Neural cell (in vitro differentiated cells): ENCODE measurements around the gene TMEM132C. TPM values are rescaled to one million over a fixed set of nuclear protein-coding genes. Genes with fewer than 3 reads are reported as not detected.

Source experiments
- H2AFZ ChIP-seq: fragments of 200-600, 300-800 bp; sonication (generic), shearing (Covaris generic); 2 replicates; pipeline ENCODE4 v1.6.0; 2014; ENCODE audit warnings: low read depth, mild to moderate bottlenecking, antibody characterized with exemption, low read length, moderate library complexity
- H3F3A ChIP-seq: fragments of 200-600 bp; shearing (Covaris generic); 2 replicates; pipeline ENCODE4 v1.6.1; 2016; ENCODE audit warnings: mild to moderate bottlenecking, moderate library complexity, mixed read lengths, antibody characterized with exemption, low read length; ENCODE audit not compliant: insufficient read depth, poor library complexity, severe bottlenecking
- H3K27ac ChIP-seq: fragments of 200-600, 300-800 bp; sonication (generic), shearing (Covaris generic); 2 replicates; pipeline ENCODE4 v1.5.1; 2014; ENCODE audit warnings: mild to moderate bottlenecking, low read length, moderate library complexity
- H3K27me3 ChIP-seq: fragments of 300-800, 200-600 bp; sonication (generic), shearing (Covaris generic); 2 replicates; pipeline ENCODE4 v1.6.0; 2014; ENCODE audit warnings: mild to moderate bottlenecking, low read depth, low read length, moderate library complexity; ENCODE audit not compliant: insufficient read depth
- H3K36me3 ChIP-seq: fragments of 300-800, 200-600 bp; sonication (generic), shearing (Covaris generic); 2 replicates; pipeline ENCODE4 v1.5.1; 2014; ENCODE audit warnings: mild to moderate bottlenecking, antibody characterized with exemption, low read length, moderate library complexity; ENCODE audit not compliant: insufficient read depth
- H3K4me2 ChIP-seq: fragments of 300-800, 200-600 bp; sonication (generic), shearing (Covaris generic); 2 replicates; pipeline ENCODE4 v1.6.0; 2014; ENCODE audit warnings: mild to moderate bottlenecking, low read length
- H3K4me3 ChIP-seq: fragments of 300-800, 200-600 bp; sonication (generic), shearing (Covaris generic); 2 replicates; pipeline ENCODE4 v1.5.1; 2014; ENCODE audit warnings: mild to moderate bottlenecking, low read length, moderate library complexity
- H3K79me2 ChIP-seq: fragments of 200-600 bp; shearing (Covaris generic); replicated peaks from 2 replicates; pipeline ENCODE4 v1.6.0; 2014; ENCODE audit warnings: mild to moderate bottlenecking, low read length, moderate library complexity; ENCODE audit not compliant: insufficient read depth
- H3K9ac ChIP-seq: fragments of 300-800, 200-600 bp; sonication (generic), shearing (Covaris generic); 2 replicates; pipeline ENCODE4 v1.6.1; 2016; ENCODE audit warnings: mild to moderate bottlenecking, low read length, mixed read lengths
- H3K9me2 ChIP-seq: fragments of 200-600 bp; shearing (Covaris generic); 2 replicates; pipeline ENCODE4 v1.6.1; 2016; ENCODE audit warnings: mild to moderate bottlenecking, low read length, mixed read lengths; ENCODE audit not compliant: insufficient read depth
- H3K9me3 ChIP-seq: fragments of 200-600, 300-800 bp; sonication (generic), shearing (Covaris generic); 2 replicates; pipeline ENCODE4 v1.6.1; 2016; ENCODE audit warnings: mild to moderate bottlenecking, mixed run types, low read length, moderate library complexity, mixed read lengths
- H4K20me1 ChIP-seq: fragments of 200-600 bp; shearing (Covaris generic); 2 replicates; pipeline ENCODE4 v1.6.1; 2016; ENCODE audit warnings: mild to moderate bottlenecking, mixed run types; ENCODE audit not compliant: insufficient read depth
- EP300 ChIP-seq: fragments of 450-650 bp; conservative IDR thresholded peaks from 2 replicates; pipeline ENCODE4 v1.6.1; 2014; ENCODE audit warnings: antibody characterized with exemption, mild to moderate bottlenecking, moderate library complexity; ENCODE audit not compliant: poor library complexity, severe bottlenecking
- EZH2 ChIP-seq: fragments of 200-600, 300-800 bp; shearing (Covaris generic), sonication (generic); IDR thresholded peaks from 2 replicates; pipeline ENCODE4 v1.6.1; 2014; ENCODE audit warnings: antibody characterized with exemption, low read length, borderline replicate concordance, mild to moderate bottlenecking; ENCODE audit not compliant: insufficient read depth, poor library complexity, severe bottlenecking
- MXI1 ChIP-seq: fragments of 450-650 bp; conservative IDR thresholded peaks from 2 replicates; pipeline ENCODE4 v1.6.1; 2014; ENCODE audit warnings: antibody characterized with exemption, mild to moderate bottlenecking; ENCODE audit not compliant: poor library complexity, severe bottlenecking
- POLR2AphosphoS5 ChIP-seq: IDR thresholded peaks from 2 replicates; pipeline ENCODE4 v1.6.1; 2012
- RAD21 ChIP-seq: fragments of 450-650 bp; conservative IDR thresholded peaks from 2 replicates; pipeline ENCODE4 v1.6.1; 2014; ENCODE audit warnings: antibody characterized with exemption, mild to moderate bottlenecking, moderate library complexity
- SMC3 ChIP-seq: fragments of 450-650 bp; conservative IDR thresholded peaks from 2 replicates; pipeline ENCODE4 v1.6.1; 2014; ENCODE audit warnings: antibody characterized with exemption, mild to moderate bottlenecking, moderate library complexity; ENCODE audit not compliant: poor library complexity
- TAF1 ChIP-seq: IDR thresholded peaks from 2 replicates; pipeline ENCODE4 v1.6.1; 2012; ENCODE audit warnings: low read depth
- polyA plus RNA-seq: library from polyadenylated mRNA; depleted of rRNA; stranded (reverse); fragments of >200 nt; gene quantifications from 2 replicates; pipeline ENCODE4 v1.2.3, GENCODE V29; 2014
- TF ChIP-seq, protein P1 (sequence below): fragments of 450-650 bp; IDR thresholded peaks from 2 replicates; pipeline ENCODE4 v1.5.1; 2014; ENCODE audit warnings: antibody characterized with exemption, mild to moderate bottlenecking, moderate library complexity; ENCODE audit not compliant: poor library complexity, severe bottlenecking
- TF ChIP-seq, protein P2 (sequence below): IDR thresholded peaks from 2 replicates; pipeline ENCODE4 v1.6.1; 2012; ENCODE audit warnings: borderline replicate concordance

Gene TMEM132C
- polyA plus RNA-seq, 1 donor from 2014 or later: 0.06 TPM

DNA sequence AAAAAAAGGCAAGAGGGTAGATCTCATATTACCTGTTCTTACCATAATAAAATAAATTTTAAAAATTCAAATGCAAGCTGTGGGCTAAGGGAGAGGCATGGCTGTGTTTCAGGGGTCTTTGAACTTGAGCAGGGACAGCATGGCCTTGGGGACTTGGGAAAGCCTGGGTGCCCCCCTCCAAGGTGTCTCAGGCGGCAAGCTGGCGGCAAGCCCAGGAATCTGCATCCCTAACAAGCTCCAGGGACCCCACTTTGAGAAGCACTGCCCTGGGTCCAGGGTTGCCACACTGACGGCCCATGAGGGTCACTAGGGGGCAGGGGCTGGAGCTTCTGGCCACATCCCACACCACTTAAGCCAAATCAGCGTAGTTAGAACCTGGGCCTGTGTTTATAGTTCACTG lies 363.0 kb downstream of the TMEM132C start:
- no peak overlapping the region for H2AFZ ChIP-seq
- no peak overlapping the region for H3K4me2 ChIP-seq
- no peak overlapping the region for H3K9ac ChIP-seq
- H3F3A ChIP-seq: no peaks in the 10 kb centered on the region
- H4K20me1 ChIP-seq: no peaks in the 10 kb centered on the region
- H3K79me2 ChIP-seq: no peaks in the 10 kb centered on the region
- no peaks in the 10 kb centered on the region for H3K9me2 ChIP-seq
- no peak overlapping the region for H3K4me3 ChIP-seq
- H3K9me3 ChIP-seq: no peaks in the 10 kb centered on the region
- TF ChIP-seq MXI1 (no peak), RAD21 (no peak), EP300 (no peak), SMC3 (no peak), TAF1 (no peak), EZH2 (no peak), POLR2AphosphoS5 (no peak)
- TF ChIP-seq, protein P1, sequence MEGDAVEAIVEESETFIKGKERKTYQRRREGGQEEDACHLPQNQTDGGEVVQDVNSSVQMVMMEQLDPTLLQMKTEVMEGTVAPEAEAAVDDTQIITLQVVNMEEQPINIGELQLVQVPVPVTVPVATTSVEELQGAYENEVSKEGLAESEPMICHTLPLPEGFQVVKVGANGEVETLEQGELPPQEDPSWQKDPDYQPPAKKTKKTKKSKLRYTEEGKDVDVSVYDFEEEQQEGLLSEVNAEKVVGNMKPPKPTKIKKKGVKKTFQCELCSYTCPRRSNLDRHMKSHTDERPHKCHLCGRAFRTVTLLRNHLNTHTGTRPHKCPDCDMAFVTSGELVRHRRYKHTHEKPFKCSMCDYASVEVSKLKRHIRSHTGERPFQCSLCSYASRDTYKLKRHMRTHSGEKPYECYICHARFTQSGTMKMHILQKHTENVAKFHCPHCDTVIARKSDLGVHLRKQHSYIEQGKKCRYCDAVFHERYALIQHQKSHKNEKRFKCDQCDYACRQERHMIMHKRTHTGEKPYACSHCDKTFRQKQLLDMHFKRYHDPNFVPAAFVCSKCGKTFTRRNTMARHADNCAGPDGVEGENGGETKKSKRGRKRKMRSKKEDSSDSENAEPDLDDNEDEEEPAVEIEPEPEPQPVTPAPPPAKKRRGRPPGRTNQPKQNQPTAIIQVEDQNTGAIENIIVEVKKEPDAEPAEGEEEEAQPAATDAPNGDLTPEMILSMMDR: no peak
- H3K36me3 ChIP-seq: no peaks in the 10 kb centered on the region
- H3K27ac ChIP-seq: no peak overlapping the region
- no peaks in the 10 kb centered on the region for H3K27me3 ChIP-seq

DNA sequence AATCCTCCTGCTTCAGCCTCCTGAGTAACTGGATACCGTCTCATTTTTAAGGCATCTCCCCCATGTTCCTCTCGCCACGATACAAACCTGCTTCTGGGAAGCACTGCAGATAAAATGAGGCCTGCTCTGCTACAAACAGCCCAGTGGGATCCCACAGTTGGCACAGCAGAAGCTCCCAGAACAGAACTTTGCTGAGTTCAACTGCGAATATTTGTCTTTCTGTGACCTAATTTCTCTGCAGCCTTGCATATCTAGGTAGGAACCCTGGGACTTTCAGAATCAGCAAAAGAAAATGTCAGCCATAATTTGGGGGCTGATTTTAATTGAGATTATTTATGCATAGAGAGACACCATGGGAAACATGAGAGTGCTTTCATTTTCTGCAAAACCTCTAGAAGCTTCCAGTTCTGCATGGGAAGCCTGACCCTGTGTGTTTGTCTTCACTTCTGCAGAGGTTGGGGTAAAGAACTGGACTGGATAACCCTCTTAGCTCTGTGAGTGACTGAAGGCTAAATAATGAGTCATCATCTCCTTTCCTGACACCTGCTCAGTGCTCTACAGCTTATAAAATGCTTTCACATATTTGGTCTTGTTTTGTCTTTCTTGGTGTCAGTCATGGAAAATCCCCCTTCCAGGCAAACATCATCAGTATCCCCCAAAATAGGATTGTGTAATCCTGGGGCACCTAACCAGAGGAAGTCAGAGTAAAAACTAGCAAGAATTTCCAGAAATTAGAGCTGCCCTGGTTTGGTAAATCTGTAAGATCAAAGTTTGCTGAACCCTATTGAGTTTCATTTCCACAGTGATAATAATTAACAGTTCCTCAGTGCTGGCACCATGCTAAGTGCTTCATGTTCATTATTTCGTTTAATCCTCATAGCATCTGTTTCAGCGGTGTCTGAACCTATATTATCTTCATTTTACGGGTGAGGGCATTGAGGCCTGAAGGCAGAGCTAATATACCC lies 371.0 kb downstream of the TMEM132C start:
- no peak overlapping the region for H2AFZ ChIP-seq
- no peaks in the 10 kb centered on the region for H3K36me3 ChIP-seq
- no peaks in the 10 kb centered on the region for H4K20me1 ChIP-seq
- H3K4me2 ChIP-seq: no peak overlapping the region
- TF ChIP-seq RAD21 (no peak), POLR2AphosphoS5 (no peak), EP300 (no peak)
- TF ChIP-seq, protein P1: no peak
- no peak overlapping the region for H3K9ac ChIP-seq
- no peaks in the 10 kb centered on the region for H3K9me3 ChIP-seq
- no peaks in the 10 kb centered on the region for H3K9me2 ChIP-seq
- no peak overlapping the region for H3K27ac ChIP-seq
- no peak overlapping the region for H3K4me3 ChIP-seq
- no peaks in the 10 kb centered on the region for H3K27me3 ChIP-seq
- H3F3A ChIP-seq: no peaks in the 10 kb centered on the region
- H3K79me2 ChIP-seq: no peaks in the 10 kb centered on the region

DNA sequence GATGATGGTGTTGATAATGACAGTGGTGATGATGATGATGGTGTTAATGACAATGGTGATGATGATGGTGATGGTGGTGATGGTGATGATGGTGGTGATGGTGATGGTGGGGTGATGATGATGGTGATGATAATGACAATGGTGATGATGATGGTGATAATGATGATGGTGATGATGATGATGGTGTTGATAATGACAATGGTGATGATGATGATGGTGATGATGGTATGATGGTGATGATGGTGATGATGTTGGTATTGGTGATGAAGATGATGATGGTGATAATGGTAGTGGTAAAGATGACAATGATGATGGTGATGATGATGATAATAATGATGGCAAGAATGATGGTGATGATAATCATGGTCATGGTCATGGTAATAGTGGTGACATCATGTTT lies 372.1 kb downstream of the TMEM132C start:
- Histone ChIP-seq H3K27ac (no peak overlapping the region), H3K27me3 (no peaks in the 10 kb centered on the region), H3K9me3 (no peaks in the 10 kb centered on the region), H3K9ac (no peak overlapping the region), H3K4me2 (no peak overlapping the region), H3K9me2 (no peaks in the 10 kb centered on the region), H2AFZ (no peak overlapping the region), H3K36me3 (no peaks in the 10 kb centered on the region), H3F3A (no peaks in the 10 kb centered on the region), H3K4me3 (no peak overlapping the region), H3K79me2 (no peaks in the 10 kb centered on the region), H4K20me1 (no peaks in the 10 kb centered on the region)
- TF ChIP-seq EZH2 (no peak), MXI1 (no peak), TAF1 (no peak), EP300 (no peak), POLR2AphosphoS5 (no peak), RAD21 (no peak)
- TF ChIP-seq, protein P2, sequence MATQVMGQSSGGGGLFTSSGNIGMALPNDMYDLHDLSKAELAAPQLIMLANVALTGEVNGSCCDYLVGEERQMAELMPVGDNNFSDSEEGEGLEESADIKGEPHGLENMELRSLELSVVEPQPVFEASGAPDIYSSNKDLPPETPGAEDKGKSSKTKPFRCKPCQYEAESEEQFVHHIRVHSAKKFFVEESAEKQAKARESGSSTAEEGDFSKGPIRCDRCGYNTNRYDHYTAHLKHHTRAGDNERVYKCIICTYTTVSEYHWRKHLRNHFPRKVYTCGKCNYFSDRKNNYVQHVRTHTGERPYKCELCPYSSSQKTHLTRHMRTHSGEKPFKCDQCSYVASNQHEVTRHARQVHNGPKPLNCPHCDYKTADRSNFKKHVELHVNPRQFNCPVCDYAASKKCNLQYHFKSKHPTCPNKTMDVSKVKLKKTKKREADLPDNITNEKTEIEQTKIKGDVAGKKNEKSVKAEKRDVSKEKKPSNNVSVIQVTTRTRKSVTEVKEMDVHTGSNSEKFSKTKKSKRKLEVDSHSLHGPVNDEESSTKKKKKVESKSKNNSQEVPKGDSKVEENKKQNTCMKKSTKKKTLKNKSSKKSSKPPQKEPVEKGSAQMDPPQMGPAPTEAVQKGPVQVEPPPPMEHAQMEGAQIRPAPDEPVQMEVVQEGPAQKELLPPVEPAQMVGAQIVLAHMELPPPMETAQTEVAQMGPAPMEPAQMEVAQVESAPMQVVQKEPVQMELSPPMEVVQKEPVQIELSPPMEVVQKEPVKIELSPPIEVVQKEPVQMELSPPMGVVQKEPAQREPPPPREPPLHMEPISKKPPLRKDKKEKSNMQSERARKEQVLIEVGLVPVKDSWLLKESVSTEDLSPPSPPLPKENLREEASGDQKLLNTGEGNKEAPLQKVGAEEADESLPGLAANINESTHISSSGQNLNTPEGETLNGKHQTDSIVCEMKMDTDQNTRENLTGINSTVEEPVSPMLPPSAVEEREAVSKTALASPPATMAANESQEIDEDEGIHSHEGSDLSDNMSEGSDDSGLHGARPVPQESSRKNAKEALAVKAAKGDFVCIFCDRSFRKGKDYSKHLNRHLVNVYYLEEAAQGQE: no peak
- TF ChIP-seq, protein P1: no peak
